Measurements from ENCODE around the gene MEIOB. TPM values are rescaled to one million over a fixed set of nuclear protein-coding genes. Genes with fewer than 3 reads are reported as not detected.

MEIOB gene
- total and polyA plus RNA-seq, 2 experiments from 2014 or later, result 0.28 TPM; not detected in 1

DNA sequence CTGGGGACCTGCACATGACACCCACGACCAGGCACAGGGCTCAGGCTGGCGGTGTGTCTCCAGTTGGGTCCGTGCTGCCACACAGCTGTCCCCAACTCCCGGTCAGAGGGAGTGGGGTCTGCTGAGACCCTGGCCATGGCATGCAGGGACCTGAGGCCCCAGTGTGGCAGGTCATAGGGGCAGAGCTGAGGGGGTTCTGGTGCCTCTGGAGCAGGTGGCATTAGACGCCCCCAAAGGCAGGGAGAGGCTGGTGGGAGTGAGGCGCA is 85.0 kb downstream of the MEIOB start:
- WGBS (ENCODE audit: low lambda C conversion rate, missing lambda C conversion rate), result 89% methylated on average over 6 of the region's 6 CpGs
- Histone ChIP-seq H3K4me1 (ENCODE audit: insufficient read depth) (peaks cover 3% of the 10 kb centered on the region), H3K4me3 (no peak overlapping the region), H3K27ac (no peak overlapping the region), H3K9me3 (ENCODE audit: low read depth) (no peaks in the 10 kb centered on the region), H3K27me3 (no peaks in the 10 kb centered on the region), H3K4me2 (no peak overlapping the region), H3K79me2 (peaks cover 36% of the 10 kb centered on the region), H2AFZ (no peak overlapping the region), H3K36me3 (replicated peaks; ENCODE audit: insufficient read depth, low read depth) (no peaks in the 10 kb centered on the region), H4K20me1 (ENCODE audit: insufficient read depth, poor library complexity, severe bottlenecking) (peaks cover 5% of the 10 kb centered on the region), H3K9me2 (replicated peaks; ENCODE audit: insufficient read depth) (no peaks in the 10 kb centered on the region)
- no peak for DNase-seq (ENCODE audit: low spot score)
- TF ChIP-seq EZH2phosphoT487 (IDR thresholded peaks at IDR 0.05; ENCODE audit: low read depth, severe bottlenecking, unreplicated experiment), result no peak

DNA sequence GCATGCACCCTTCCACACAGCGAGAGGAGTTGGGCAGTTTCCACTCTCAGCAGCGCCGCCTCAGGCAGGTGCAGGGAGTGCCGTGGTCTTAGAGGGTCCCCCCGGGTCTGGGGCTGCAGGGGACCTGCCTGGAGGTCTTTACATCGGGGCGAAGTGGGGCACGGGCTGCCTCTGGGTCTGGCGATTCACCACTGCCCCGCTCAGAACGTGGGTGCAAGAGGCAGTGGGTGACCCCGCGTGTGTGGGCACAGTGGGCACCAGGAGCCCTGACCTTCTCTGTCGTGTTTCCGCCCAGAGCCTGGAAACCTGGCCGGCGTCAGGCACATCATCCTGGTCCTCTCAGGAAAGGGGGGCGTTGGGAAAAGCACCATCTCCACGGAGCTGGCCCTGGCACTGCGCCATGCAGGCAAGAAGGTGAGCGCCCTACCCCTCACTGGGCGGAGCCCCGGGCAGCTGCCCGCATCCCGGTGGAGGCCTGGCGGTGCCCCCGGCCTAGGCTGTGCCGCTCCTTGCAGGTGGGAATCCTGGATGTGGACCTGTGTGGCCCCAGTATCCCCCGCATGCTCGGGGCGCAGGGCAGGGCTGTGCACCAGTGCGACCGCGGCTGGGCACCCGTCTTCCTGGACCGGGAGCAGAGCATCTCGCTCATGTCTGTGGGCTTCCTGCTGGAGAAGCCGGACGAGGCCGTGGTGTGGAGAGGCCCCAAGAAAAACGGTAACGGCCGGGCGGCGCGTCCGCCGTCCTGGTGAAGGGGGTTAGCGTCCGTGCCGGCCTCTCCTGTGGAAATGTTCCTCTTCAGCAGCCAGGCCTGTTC is 85.5 kb downstream of the MEIOB start:
- H3K27me3 ChIP-seq, result no peaks in the 10 kb centered on the region
- no peaks in the 10 kb centered on the region for H3K36me3 ChIP-seq (replicated peaks; ENCODE audit: insufficient read depth, low read depth)
- peak; percentile 5 for DNase-seq (ENCODE audit: low spot score)
- peaks cover 41% of the 10 kb centered on the region for H3K79me2 ChIP-seq
- WGBS (ENCODE audit: low lambda C conversion rate, missing lambda C conversion rate), result 97% methylated on average over 43 of the region's 51 CpGs
- peaks cover 7% of the 10 kb centered on the region for H4K20me1 ChIP-seq (ENCODE audit: insufficient read depth, poor library complexity, severe bottlenecking)
- H3K4me3 ChIP-seq, result no peak overlapping the region
- TF ChIP-seq, protein P1, sequence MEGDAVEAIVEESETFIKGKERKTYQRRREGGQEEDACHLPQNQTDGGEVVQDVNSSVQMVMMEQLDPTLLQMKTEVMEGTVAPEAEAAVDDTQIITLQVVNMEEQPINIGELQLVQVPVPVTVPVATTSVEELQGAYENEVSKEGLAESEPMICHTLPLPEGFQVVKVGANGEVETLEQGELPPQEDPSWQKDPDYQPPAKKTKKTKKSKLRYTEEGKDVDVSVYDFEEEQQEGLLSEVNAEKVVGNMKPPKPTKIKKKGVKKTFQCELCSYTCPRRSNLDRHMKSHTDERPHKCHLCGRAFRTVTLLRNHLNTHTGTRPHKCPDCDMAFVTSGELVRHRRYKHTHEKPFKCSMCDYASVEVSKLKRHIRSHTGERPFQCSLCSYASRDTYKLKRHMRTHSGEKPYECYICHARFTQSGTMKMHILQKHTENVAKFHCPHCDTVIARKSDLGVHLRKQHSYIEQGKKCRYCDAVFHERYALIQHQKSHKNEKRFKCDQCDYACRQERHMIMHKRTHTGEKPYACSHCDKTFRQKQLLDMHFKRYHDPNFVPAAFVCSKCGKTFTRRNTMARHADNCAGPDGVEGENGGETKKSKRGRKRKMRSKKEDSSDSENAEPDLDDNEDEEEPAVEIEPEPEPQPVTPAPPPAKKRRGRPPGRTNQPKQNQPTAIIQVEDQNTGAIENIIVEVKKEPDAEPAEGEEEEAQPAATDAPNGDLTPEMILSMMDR (IDR thresholded peaks at IDR 0.05; ENCODE audit: poor library complexity), result no peak
- no peak for TF ChIP-seq EZH2phosphoT487 (IDR thresholded peaks at IDR 0.05; ENCODE audit: low read depth, severe bottlenecking, unreplicated experiment)
- TF ChIP-seq EZH2 (IDR thresholded peaks at IDR 0.05; ENCODE audit: borderline replicate concordance), result no peak
- no peak overlapping the region for H3K27ac ChIP-seq
- H3K4me2 ChIP-seq, result no peak overlapping the region
- H3K9me2 ChIP-seq (replicated peaks; ENCODE audit: insufficient read depth), result no peaks in the 10 kb centered on the region
- peaks cover 4% of the 10 kb centered on the region for H3K4me1 ChIP-seq (ENCODE audit: insufficient read depth)
- H3K9me3 ChIP-seq (ENCODE audit: low read depth), result no peaks in the 10 kb centered on the region
- no peak overlapping the region for H2AFZ ChIP-seq

DNA sequence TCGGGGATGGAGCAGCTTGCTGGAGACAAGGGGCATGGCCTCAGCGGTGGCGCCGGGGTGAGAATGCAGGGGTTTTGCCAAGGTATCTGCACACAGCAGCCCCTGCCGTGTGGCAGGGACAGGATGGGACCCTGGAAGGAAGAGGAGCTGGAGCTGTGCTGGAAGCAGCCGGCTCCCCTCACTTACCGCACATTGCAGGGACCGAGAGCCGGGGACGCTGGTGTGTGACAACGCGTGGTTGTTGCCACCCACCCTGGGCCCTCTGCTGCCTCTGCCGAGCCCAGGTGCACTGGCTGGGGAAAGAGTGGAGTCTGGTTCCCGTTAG is 86.2 kb downstream of the MEIOB start:
- DNase-seq (ENCODE audit: low spot score), result no peak

More for the DNA sequence above, 86.2 kb downstream of the MEIOB start:
- H3K79me2 ChIP-seq, result peaks cover 48% of the 10 kb centered on the region
- H3K27me3 ChIP-seq, result no peaks in the 10 kb centered on the region
- no peak overlapping the region for H3K27ac ChIP-seq
- peaks cover 9% of the 10 kb centered on the region for H3K4me1 ChIP-seq (ENCODE audit: insufficient read depth)
- no peaks in the 10 kb centered on the region for H3K36me3 ChIP-seq (replicated peaks; ENCODE audit: insufficient read depth, low read depth)
- no peaks in the 10 kb centered on the region for H3K9me3 ChIP-seq (ENCODE audit: low read depth)
- 92% methylated on average over 14 of the region's 14 CpGs for WGBS (ENCODE audit: low lambda C conversion rate, missing lambda C conversion rate)
- TF ChIP-seq, protein P1 (IDR thresholded peaks at IDR 0.05; ENCODE audit: poor library complexity), result no peak
- TF ChIP-seq EZH2 (IDR thresholded peaks at IDR 0.05; ENCODE audit: borderline replicate concordance) (no peak), EZH2phosphoT487 (IDR thresholded peaks at IDR 0.05; ENCODE audit: low read depth, severe bottlenecking, unreplicated experiment) (no peak)
- peaks cover 10% of the 10 kb centered on the region for H4K20me1 ChIP-seq (ENCODE audit: insufficient read depth, poor library complexity, severe bottlenecking)
- no peak overlapping the region for H2AFZ ChIP-seq
- no peaks in the 10 kb centered on the region for H3K9me2 ChIP-seq (replicated peaks; ENCODE audit: insufficient read depth)
- no peak overlapping the region for H3K4me3 ChIP-seq
- no peak overlapping the region for H3K4me2 ChIP-seq

Data from hepatocyte (in vitro differentiated cells).